NCI-H2227 (cell line): ENCODE measurements around the gene RPL32.
"Not testable (repeated sequence)": the region's sequence is repeated elsewhere in the genome, so short reads cannot be mapped to it uniquely, and the experiment has no call there.

Experiments used
- DNase-seq: peaks from one replicate; lab custom pipeline; 2025; ENCODE audit not compliant: unreplicated experiment; lab: John Stamatoyannopoulos, UW

RPL32 gene

DNA sequence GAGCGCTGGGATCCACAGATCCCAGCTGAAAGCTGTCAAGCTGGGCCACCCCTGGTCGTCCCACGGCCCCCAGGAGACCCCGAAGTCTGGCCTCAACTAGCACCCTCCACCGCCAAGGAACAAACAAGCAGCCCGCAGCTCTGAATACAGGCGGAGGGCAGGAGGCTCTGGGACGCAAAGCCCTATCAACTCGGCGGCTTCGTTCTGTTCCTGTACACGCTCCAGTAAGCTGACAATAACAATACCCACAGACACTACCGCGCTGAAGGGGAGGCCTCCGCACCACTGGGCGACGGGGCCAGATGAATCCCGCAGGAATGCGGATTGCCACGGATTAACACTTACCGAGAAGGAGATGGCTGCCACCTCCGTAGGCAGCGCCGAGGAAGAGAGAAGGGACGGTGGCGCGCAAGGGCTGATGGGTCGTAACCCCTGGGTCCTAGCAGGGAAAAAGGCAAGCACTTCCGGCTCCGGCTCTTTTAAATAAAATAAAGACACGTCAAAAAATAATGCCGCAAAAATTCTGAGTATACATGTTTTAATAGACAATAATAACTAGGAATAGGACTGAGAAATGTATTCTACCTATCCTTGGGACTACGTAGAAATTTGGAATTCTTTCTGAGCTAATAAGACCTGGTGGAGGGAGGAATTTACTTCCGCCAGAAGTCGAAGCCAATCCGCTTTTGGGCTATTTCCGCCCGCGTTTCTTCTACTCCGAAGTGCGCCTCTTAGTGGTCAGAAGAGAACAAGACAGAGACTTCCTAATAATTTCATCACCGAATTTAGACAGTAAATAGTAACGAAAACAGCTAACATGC is at the start of gene RPL32:
RPL32 (minus strand) TSS at position 417 of the 821 bp plus-strand sequence. CDS start 1,328 bp downstream, outside the sequence.
- DNase-seq = peak; percentile 92

DNA sequence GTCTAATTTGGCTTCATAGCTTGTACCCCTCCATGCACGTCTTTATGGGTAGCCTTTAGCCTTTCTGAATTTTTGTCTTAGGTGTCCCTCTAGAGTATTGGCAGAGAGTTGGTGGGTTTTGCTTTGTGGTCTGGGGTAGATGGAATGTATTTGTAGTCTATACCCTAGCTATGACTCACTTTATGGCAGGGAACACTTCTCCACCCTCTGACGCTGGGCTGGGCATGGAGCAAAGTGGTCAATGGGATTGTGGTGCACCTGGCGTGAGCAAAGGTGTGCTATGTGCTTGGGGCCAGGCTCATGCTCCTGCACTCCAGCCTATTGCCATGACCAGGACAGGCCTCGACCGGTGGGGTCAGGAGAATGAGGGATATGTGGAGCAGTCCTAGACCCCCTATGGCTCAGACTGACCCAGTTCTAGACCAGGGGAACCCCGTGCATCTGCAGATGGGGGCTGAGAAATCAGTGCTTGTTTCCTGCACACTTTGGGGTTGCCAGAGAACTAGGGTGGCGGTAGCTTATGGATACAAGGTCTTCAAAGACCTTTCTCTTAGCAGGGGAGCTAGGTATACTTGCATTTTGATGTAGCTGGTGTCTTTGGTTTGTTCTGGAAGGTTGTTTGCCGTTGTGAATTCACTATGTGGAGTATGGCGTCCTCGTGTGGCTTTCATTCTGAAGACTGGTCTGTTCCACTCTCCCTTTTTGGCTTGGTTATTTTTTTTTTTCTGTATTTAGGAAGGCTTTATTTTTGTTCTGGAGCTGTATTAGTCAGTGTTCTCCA is 49.4 kb upstream of the RPL32 start:
- DNase-seq = no peak

DNA sequence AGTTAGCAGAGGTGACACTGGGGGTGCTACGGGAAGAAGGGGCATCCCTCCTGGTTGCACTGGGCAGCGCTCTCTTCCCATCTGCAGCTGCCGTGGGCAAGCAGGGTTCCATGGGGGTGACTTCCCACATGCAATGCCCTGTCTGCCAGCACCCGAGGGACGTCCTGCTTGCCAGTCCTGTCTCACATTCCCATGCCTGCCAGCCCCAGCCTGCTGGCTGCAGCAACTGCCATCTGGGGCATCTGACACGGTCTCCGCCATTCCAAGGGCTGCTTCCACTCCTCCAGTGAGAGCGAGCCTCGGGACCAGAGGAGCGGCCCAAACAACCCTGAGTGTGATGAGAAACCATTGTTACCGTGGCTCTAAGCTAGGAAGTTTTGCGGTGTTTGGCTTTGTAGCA is 45.4 kb upstream of the RPL32 start:
- no peak for DNase-seq

DNA sequence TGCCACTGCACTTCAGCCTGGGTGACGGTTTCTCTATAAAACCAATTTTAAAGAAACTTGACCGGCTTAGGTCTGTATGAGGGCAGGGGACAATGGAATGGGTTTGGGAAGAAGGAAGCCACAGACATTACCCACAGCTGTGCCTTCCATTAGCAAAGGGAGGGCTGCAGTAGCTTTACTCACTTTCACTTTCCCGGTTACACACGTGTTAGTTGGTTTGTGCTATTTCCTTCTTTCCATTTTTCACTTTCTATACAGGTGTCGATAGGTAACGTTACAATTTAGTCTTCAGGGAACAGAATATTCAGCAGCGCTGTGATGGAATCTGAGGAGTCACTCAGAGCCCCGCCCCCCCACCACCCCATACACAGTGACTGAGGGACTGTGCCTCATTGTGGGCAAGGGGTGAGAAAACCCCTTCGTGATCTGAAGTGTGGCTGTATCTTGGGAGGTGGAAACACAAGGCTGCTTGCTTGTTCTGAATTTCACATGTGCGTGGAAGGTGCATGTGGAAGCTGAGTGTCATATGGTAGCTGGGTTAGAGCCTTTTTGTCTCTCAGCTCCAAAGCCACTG is 44.8 kb upstream of the RPL32 start:
- no peak for DNase-seq

DNA sequence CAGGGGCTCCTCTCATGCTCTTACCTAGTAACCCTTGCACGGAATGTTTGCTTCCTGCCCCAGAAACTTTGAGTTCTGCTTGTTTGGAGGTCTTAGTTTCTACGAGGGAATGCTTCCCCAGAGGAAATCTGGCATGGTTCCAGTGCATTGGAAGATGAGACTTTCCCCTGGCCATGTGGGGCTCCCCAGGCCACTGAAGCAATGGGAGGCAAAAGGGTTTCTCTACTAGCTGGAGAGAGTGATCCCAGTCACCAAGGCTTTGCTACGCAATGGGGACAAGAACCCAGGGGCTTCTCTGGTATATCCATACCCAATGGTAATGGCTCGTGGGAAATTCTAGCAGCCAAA is 44.2 kb upstream of the RPL32 start:
- DNase-seq = no peak

GRCh38 chr3:12884790-12885582 is 43.6 kb upstream of the RPL32 start:
- DNase-seq = no peak

- no peak for DNase-seq
Observed at GRCh38 chr3:12884186-12884680, 42.9 kb upstream of the RPL32 start.

DNA sequence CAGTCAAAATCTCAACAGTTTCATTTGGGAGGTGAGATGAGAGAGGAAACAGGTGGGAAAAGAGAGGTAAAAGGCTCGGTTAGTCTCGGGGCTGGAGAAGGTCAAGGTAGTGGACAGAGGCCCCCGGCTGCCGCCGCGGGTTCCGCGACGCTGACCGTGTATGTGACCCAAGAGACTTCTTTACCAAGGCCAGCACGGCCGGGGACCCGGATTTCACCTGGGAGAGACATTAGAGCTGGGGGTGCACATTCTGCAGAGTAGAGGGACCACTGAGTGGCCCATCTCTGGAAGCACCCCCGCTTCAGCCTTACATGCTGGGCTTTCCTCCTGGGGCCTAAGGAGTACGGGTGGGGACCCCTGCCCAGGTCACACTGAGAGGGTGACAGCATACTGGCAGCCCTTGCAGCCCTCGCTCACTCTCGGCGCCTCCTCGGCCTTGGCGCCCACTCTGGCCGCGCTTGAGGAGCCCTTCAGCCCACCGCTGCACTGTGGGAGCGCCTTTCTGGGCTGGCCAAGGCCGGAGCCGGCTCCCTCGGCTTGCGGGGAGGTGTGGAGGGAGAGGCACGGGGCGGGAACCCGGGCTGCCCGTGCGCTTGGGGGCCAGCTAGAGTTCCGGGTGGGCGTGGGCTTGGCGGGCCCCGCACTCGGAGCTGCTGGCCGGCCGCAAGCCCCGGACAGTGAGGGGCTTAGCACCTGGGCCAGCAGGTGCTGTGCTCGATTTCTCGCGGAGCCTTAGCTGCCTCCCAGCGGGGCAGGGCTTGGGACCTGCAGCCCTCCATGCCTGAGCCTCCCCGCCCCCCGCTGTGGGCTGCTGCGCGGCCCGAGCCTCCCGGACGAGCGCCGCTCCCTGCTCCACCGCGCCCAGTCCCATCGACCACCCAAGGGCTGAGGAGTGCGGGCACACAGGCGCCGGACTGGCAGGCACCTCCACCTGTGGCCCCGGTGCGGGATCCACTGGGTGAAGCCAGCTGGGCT is 41.3 kb upstream of the RPL32 start:
- no peak for DNase-seq

DNA sequence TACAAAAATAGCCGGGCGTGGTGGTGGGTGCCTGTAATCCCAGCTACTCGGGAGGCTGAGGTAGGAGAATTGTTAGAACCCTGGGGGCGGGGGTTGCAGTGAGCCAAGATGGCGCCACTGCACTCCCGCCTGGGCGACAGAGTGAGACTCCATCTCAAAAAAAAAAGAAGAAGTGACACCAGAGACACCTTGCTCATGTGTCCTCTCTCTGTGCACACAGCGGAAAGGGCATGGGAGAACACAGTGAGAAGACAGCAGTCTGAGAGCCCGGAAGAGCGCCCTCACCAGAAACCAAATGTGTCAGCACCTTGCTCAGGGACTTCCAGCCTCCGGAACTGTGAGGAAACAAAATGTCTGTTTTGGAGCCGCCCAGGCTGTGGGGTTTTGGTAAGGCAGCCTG is 40.5 kb upstream of the RPL32 start:
- DNase-seq = not testable (repeated sequence)

DNA sequence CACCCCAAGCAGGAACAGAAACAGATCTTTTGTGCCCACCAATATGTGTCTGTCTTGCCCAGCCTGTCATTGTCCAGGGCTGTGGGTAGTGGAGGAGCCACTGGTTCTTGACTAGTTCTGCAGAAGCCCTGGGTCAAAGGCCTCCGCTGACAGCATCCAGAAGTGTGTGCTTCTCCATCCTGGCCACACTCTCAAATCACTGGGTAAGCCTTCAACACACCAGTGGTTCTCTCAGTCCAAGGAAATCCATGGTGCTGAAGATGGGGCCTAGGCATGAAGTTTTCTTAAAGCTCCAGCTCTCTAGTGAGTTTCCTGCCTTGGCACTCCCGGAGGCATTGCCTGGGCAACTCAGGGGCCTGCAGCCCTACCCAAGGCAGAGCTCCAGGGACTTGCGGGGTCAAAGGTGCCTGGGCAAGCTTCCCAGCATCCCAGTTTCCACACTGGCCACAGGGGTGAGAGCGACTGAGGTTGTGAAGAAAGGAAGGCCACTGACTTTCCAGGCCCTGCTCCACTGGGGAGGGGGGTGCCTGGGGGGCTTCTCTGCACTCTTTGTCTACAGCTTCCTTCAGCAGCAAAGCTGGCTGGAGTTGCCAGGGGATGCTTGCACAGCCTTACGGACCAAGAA is 37.9 kb upstream of the RPL32 start:
- DNase-seq = no peak

DNA sequence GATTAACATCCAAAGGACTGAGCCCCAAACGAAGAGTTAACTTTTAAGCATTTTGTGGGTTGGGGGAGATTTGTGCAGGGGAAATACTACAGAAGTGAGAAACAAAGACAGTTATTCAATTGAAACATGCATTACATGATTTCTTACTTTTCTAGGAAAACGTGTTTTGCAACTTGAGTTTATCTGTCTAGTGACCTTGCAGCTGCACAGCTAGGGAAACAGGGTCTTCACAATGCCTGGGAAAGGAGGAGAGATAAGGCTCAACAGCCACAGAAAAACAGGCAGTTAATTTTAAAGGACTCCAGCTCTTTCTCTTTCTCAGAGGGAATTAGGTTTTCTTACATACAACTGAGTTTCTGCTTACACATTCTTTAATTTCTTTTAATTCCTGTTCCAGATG is 37.4 kb upstream of the RPL32 start:
- DNase-seq = not testable (repeated sequence)

DNA sequence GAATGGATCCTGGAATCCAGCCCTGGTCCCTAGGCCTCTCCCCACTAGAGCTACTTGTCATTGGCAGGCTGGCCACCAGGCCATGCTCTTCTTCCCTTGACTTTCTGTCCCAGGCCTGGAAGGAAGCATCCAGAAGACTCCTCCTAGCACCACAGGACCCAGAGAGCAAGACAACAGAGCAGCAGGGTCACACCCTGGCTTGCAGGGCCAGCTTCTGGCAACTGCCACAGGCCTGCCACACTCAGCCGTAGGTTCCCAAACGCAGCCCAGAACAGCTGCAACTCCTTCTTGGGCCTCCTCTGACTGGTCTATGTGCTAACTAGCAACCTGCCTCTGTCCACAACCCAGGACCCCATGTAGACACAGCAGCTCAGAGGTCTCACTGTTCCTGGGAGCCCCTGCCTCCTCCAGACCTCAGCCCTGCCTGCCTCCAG is 36.8 kb upstream of the RPL32 start:
- DNase-seq = no peak

DNA sequence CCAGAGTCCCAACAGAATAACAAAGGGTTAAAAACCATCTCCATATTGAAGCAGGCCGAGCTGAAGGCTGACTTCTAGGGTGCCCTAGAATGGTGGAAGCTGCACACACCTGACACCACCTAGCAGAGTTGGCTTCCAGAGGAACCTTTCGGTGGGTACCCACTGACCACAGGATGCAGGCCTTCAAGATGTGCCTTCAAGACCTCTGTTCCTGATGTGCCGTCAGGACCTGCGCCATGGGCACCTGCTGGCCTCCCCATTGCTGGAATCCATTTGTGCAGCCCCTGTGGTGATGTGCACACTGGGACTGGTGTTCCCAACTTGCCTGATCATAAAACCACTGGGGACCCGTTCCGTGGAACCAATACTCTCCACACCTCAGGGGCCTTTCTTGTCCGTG is 35.7 kb upstream of the RPL32 start:
- no peak for DNase-seq

GRCh38 chr3:12875857-12876836 is 34.8 kb upstream of the RPL32 start:
- peak; percentile 51 for DNase-seq

GRCh38 chr3:12871404-12871983 is 30.1 kb upstream of the RPL32 start:
- DNase-seq = no peak

GRCh38 chr3:12870942-12871341 is 29.6 kb upstream of the RPL32 start:
- DNase-seq = no peak

DNA sequence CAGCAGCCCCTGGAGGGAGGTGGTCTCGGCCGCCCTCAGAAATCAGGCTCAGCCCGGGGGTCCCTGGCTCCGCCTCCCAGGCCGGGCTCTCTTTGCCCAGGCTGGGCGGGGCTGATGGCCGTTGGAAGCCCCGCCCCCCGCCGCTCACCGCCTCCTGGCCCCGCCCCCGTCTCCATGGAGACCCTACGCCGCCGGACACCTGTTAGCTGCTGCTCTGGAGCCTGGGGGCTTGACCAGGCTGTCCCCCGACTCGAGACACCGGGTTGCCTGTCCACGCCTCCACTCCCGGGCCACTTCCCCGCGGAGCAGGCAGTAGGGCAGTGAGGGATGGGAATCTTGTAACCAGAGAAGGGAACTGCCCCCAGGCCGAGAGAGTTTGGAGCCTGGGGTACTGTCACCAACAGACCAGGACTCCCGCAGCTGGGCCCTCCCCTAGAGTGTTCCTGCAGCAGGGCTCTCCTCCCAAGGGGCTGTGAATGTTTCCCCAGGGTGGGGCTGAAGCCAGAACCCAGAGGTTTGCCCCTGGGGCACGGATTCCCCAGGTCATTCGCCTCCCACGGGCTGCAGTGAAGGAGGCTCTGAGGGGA is 27.8 kb upstream of the RPL32 start:
- DNase-seq = peak; percentile 60
